OCI-LY3 (cell line): Measurements from ENCODE around the gene AHR.

Experiments used
- CTCF ChIP-seq: fragments of 200-600, 300-600 bp; sonication (generic); IDR thresholded peaks from 2 replicates; pipeline ENCODE4 v1.5.1; 2014; ENCODE audit warnings: antibody characterized with exemption, low read length, low read depth
- EZH2phosphoT487 ChIP-seq: fragments of 200-600 bp; shearing (Covaris generic); IDR thresholded peaks from 2 replicates; pipeline ENCODE4 v1.6.1; 2018; ENCODE audit warnings: antibody characterized with exemption, mixed run types, low read depth

GRCh38 chr7:17364671-17365070, 66.2 kb downstream of the AHR start:
- no peak for TF ChIP-seq CTCF
- no peak for TF ChIP-seq EZH2phosphoT487
